IMR-90 (cell line): ENCODE measurements around the gene MTIF3. TPM values are rescaled to one million over a fixed set of nuclear protein-coding genes. Genes with fewer than 3 reads are reported as not detected.
A peak's percentile ranks its signal among the peaks of the same experiment; 100 is the strongest.

Source experiments
- ATAC-seq: fragments of 200-7000 bp; cut with Tn5 transposase; 2 replicates; pipeline ENCODE4 v1.9.1; 2020; ENCODE audit warnings: low read depth, mild to moderate bottlenecking, moderate library complexity
- BruUV-seq: library from RNA; stranded (reverse); fragments of 400-500 nt; replicated peaks from 2 replicates; lab custom pipeline; 2021; lab: Mats Ljungman, UMichigan
- CTCF ChIA-PET: fragments of 300-600 bp; formaldehyde crosslinking; extraction: SDS; loops from one replicate; lab custom pipeline; 2021; ENCODE audit warnings: antibody characterized with exemption; lab: Yijun Ruan, JAX
- POLR2A ChIA-PET: fragments of 300-600 bp; sonication (Branson Sonifier 250); formaldehyde crosslinking; loops from one replicate; lab custom pipeline; 2022; ENCODE audit warnings: antibody characterized with exemption; ENCODE audit not compliant: unreplicated experiment; lab: Charles Lee
- DNase-seq: peaks from one replicate; pipeline ENCODE4 v3.0.0; 2013
- H2AFZ ChIP-seq: replicated peaks from 2 replicates; pipeline ENCODE3; 2013; ENCODE audit warnings: low read length, mild to moderate bottlenecking; ENCODE audit not compliant: poor library complexity
- H2AK5ac ChIP-seq: 2 replicates; pipeline ENCODE4 v1.6.1; 2013; ENCODE audit warnings: low read depth, low read length, inconsistent platforms
- H2AK9ac ChIP-seq: replicated peaks from 2 replicates; pipeline ENCODE3; 2013; ENCODE audit warnings: mild to moderate bottlenecking, low read depth, low read length, moderate library complexity; ENCODE audit not compliant: poor library complexity
- H2BK120ac ChIP-seq: 2 replicates; pipeline ENCODE4 v1.6.1; 2013; ENCODE audit warnings: low read depth, low read length, inconsistent platforms
- H2BK15ac ChIP-seq: 3 replicates; pipeline ENCODE4 v1.6.1; 2013; ENCODE audit warnings: low read depth, low read length, inconsistent platforms
- H2BK20ac ChIP-seq: 2 replicates; pipeline ENCODE4 v1.6.1; 2013; ENCODE audit warnings: low read depth, mild to moderate bottlenecking, inconsistent platforms, low read length, moderate library complexity
- H2BK5ac ChIP-seq: 2 replicates; pipeline ENCODE4 v1.6.1; 2013; ENCODE audit warnings: mild to moderate bottlenecking, low read depth, low read length, inconsistent platforms; ENCODE audit not compliant: poor library complexity, severe bottlenecking
- H3K14ac ChIP-seq: replicated peaks from 2 replicates; pipeline ENCODE4 v1.6.1; 2013; ENCODE audit warnings: low read depth, low read length, inconsistent platforms
- H3K18ac ChIP-seq: 2 replicates; pipeline ENCODE4 v1.6.1; 2013; ENCODE audit warnings: low read depth, low read length, control low read depth
- H3K23ac ChIP-seq: 2 replicates; pipeline ENCODE4 v1.6.1; 2013; ENCODE audit warnings: low read depth, low read length, inconsistent platforms
- H3K27ac ChIP-seq: 2 replicates; pipeline ENCODE4 v1.5.1; 2013; ENCODE audit warnings: mild to moderate bottlenecking, control low read depth, low read length; ENCODE audit not compliant: insufficient read depth
- H3K27me3 ChIP-seq: 2 replicates; pipeline ENCODE4 v1.6.1; 2013; ENCODE audit warnings: low read length; ENCODE audit not compliant: control insufficient read depth, insufficient read depth
- H3K36me3 ChIP-seq: 2 replicates; pipeline ENCODE4 v1.6.1; 2013; ENCODE audit warnings: low read length, mixed read lengths; ENCODE audit not compliant: control insufficient read depth, insufficient read depth
- H3K4ac ChIP-seq: 2 replicates; pipeline ENCODE4 v1.6.1; 2013; ENCODE audit warnings: low read depth, low read length, inconsistent platforms
- H3K4me1 ChIP-seq: 2 replicates; pipeline ENCODE4 v1.6.1; 2013; ENCODE audit warnings: low read length, mixed read lengths; ENCODE audit not compliant: control insufficient read depth, insufficient read depth
- H3K4me2 ChIP-seq: 2 replicates; pipeline ENCODE4 v1.6.1; 2013; ENCODE audit warnings: low read depth, mild to moderate bottlenecking, control low read depth, low read length, moderate library complexity
- H3K4me3 ChIP-seq: 2 replicates; pipeline ENCODE4 v1.5.1; 2013; ENCODE audit warnings: low read depth, mild to moderate bottlenecking, control low read depth, low read length, moderate library complexity; ENCODE audit not compliant: insufficient read depth
- H3K56ac ChIP-seq: 2 replicates; pipeline ENCODE4 v1.6.1; 2013; ENCODE audit warnings: low read length, inconsistent platforms; ENCODE audit not compliant: insufficient read depth; ENCODE audit errors: extremely low read depth
- H3K79me1 ChIP-seq, 2 experiments: 2 replicates each; pipeline ENCODE4 v1.6.1; 2013; ENCODE audit warnings: low read length in 2 of 2, inconsistent platforms in 1 of 2, low read depth in 1 of 2
- H3K9ac ChIP-seq: 2 replicates; pipeline ENCODE4 v1.6.1; 2013; ENCODE audit warnings: low read depth, low read length, control low read depth
- H3K9me1 ChIP-seq: 2 replicates; pipeline ENCODE4 v1.6.1; 2013; ENCODE audit warnings: low read length, inconsistent platforms; ENCODE audit not compliant: insufficient read depth
- H3K9me3 ChIP-seq: 2 replicates; pipeline ENCODE4 v1.6.1; 2013; ENCODE audit warnings: low read length; ENCODE audit not compliant: control insufficient read depth, insufficient read depth
- H4K20me1 ChIP-seq: 2 replicates; pipeline ENCODE4 v1.6.1; 2013; ENCODE audit warnings: low read length, inconsistent platforms; ENCODE audit not compliant: insufficient read depth
- H4K5ac ChIP-seq: 2 replicates; pipeline ENCODE4 v1.6.1; 2013; ENCODE audit warnings: mild to moderate bottlenecking, low read depth, low read length, control low read depth
- H4K8ac ChIP-seq, 2 experiments: 2 replicates each; pipeline ENCODE4 v1.6.1; 2013; ENCODE audit warnings: low read depth in 2 of 2, low read length in 2 of 2, control low read depth in 1 of 2, inconsistent platforms in 1 of 2
- H4K91ac ChIP-seq: 2 replicates; pipeline ENCODE4 v1.6.1; 2013; ENCODE audit warnings: low read depth, low read length, inconsistent platforms; ENCODE audit not compliant: insufficient read depth
- BHLHE40 ChIP-seq: fragments of 150-350 bp; IDR thresholded peaks from 2 replicates; pipeline ENCODE4 v1.6.1; 2016; ENCODE audit warnings: mild to moderate bottlenecking, low read depth, low read length
- CEBPB ChIP-seq: IDR thresholded peaks from 2 replicates; pipeline ENCODE4 v1.6.1; 2012; ENCODE audit warnings: low read depth, low read length, improper control_type of control experiment
- CHD1 ChIP-seq: IDR thresholded peaks from 2 replicates; pipeline ENCODE4 v1.6.1; 2012; ENCODE audit warnings: low read depth, low read length, improper control_type of control experiment
- CTCF ChIP-seq: conservative IDR thresholded peaks from 2 replicates; pipeline ENCODE4 v1.5.1; 2012; ENCODE audit warnings: mild to moderate bottlenecking, low read depth, low read length, improper control_type of control experiment
- ELK1 ChIP-seq: fragments of 150-350 bp; IDR thresholded peaks from 2 replicates; pipeline ENCODE4 v1.6.1; 2016; ENCODE audit warnings: low read depth, mild to moderate bottlenecking, low read length, moderate library complexity, borderline replicate concordance
- FOS ChIP-seq: fragments of 150-350 bp; IDR thresholded peaks from 2 replicates; pipeline ENCODE4 v1.6.1; 2016; ENCODE audit warnings: low read depth, low read length
- MAFK ChIP-seq: IDR thresholded peaks from 2 replicates; pipeline ENCODE4 v1.6.1; 2012; ENCODE audit warnings: low read depth, low read length, improper control_type of control experiment
- MAZ ChIP-seq: IDR thresholded peaks from 2 replicates; pipeline ENCODE4 v1.6.1; 2012; ENCODE audit warnings: low read depth, mild to moderate bottlenecking, low read length, improper control_type of control experiment, moderate library complexity, borderline replicate concordance
- MXI1 ChIP-seq: IDR thresholded peaks from 2 replicates; pipeline ENCODE4 v1.6.1; 2012; ENCODE audit warnings: low read depth, mild to moderate bottlenecking, low read length, moderate library complexity, borderline replicate concordance
- NFE2L2 ChIP-seq: fragments of 150-350 bp; IDR thresholded peaks from 2 replicates; pipeline ENCODE4 v1.6.1; 2016; ENCODE audit warnings: low read depth, mild to moderate bottlenecking, low read length
- POLR2A ChIP-seq: IDR thresholded peaks from 2 replicates; pipeline ENCODE4 v1.6.1; 2012; ENCODE audit warnings: mild to moderate bottlenecking, low read depth, low read length
- RAD21 ChIP-seq: IDR thresholded peaks from 2 replicates; pipeline ENCODE4 v1.6.1; 2012; ENCODE audit warnings: low read length, improper control_type of control experiment
- RCOR1 ChIP-seq: IDR thresholded peaks from 2 replicates; pipeline ENCODE4 v1.6.1; 2012; ENCODE audit warnings: mild to moderate bottlenecking, low read length, improper control_type of control experiment; ENCODE audit not compliant: insufficient replicate concordance
- RFX5 ChIP-seq: IDR thresholded peaks from 2 replicates; pipeline ENCODE4 v1.8.0; 2012; ENCODE audit warnings: low read depth, mild to moderate bottlenecking, low read length, moderate library complexity
- SMC3 ChIP-seq: fragments of 150-350 bp; IDR thresholded peaks from 2 replicates; pipeline ENCODE4 v1.6.1; 2016; ENCODE audit warnings: low read depth, mild to moderate bottlenecking, antibody characterized with exemption, low read length, moderate library complexity
- WGBS, 2 experiments: methylation state at CpG; one replicate each; pipeline versions ENCODE4 v1.1.5 to v1.1.7; 2013; ENCODE audit warnings: missing lambda C conversion rate in 2 of 2; ENCODE audit not compliant: insufficient read length in 1 of 2; ENCODE audit errors: extremely low coverage in 2 of 2; 5-methylcytosine and 5-hydroxymethylcytosine counted together
- dilution Hi-C: fragments of 300-500 bp; cut with HindIII; formaldehyde crosslinking; loops from one replicate; pipeline ENCODE4 v1.14.3; 2018; ENCODE audit warnings: low sequenced_read_pairs; ENCODE audit not compliant: unreplicated experiment
- in situ Hi-C: fragments of 300-500 bp; cut with MboI; formaldehyde crosslinking; loops from 3 replicates; pipeline ENCODE4 v1.14.3; 2019; ENCODE audit warnings: low sequenced_read_pairs, inconsistent platforms, mixed read lengths
- intact Hi-C: fragments of 100-400 bp; cut with micrococcal nuclease; formaldehyde crosslinking; loops from 2 replicates; pipeline ENCODE4 v1.10.0; 2022
- polyA plus RNA-seq, 3 experiments: library from polyadenylated mRNA; depleted of rRNA; stranded (reverse); fragments of >200 nt; gene quantifications; 2 replicates each; pipeline ENCODE4 v1.2.3, GENCODE V29; 2012; ENCODE audit warnings: low replicate concordance in 1 of 3
- total RNA-seq: library from RNA; depleted of rRNA; stranded (reverse); fragments of >200 nt; gene quantifications from 2 replicates; pipeline ENCODE4 v1.2.3, GENCODE V29; 2012

The MTIF3 gene
- total and polyA plus RNA-seq, 2 of the 4 experiments (the other 2 are of a cell fraction), result 31.7 to 41.0 TPM

GRCh38 chr13:27476943-27477703, 26.8 kb upstream of the MTIF3 start:
- in situ Hi-C loops, result no loop called here
- POLR2A ChIA-PET, result no interaction called here
- Histone ChIP-seq H3K4me1 (no peaks in the 10 kb centered on the region), H2BK120ac (no peak overlapping the region), H2AK5ac (no peak overlapping the region), H3K27ac (no peak overlapping the region), H4K8ac (no peak overlapping the region), H3K18ac (no peak overlapping the region), H3K9me1 (no peaks in the 10 kb centered on the region), H3K23ac (no peak overlapping the region), H4K5ac (no peak overlapping the region), H3K9me3 (peaks cover 2% of the 10 kb centered on the region; the same call in 1 of the 2 replicates), H3K56ac (no peak overlapping the region), H3K9ac (no peak overlapping the region), H3K27me3 (peaks cover 18% of the 10 kb centered on the region), H3K4me2 (no peak overlapping the region), H3K79me1 (no peaks in the 10 kb centered on the region), H4K20me1 (no peaks in the 10 kb centered on the region), H2AK9ac (no peak overlapping the region), H3K14ac (no peak overlapping the region), H2AFZ (no peak overlapping the region), H2BK5ac (no peak overlapping the region), H3K4ac (no peak overlapping the region), H2BK15ac (no peak overlapping the region), H3K4me3 (no peak overlapping the region), H3K36me3 (no peaks in the 10 kb centered on the region), H4K91ac (no peak overlapping the region), H2BK20ac (no peak overlapping the region)
- intact Hi-C loops, result no loop called here
- ATAC-seq (peak; percentile 78), DNase-seq (peak; percentile 50)
- BruUV-seq, result no TSS peak
- no peak for TF ChIP-seq SMC3
- TF ChIP-seq RAD21, result no peak
- TF ChIP-seq BHLHE40, result 0 out of 2 replicates have a peak, but pooled peaks have one; percentile 5
- TF ChIP-seq MAZ, result peak; percentile 22; the same call in 1 of the 2 replicates
- TF ChIP-seq RFX5, result no peak
- TF ChIP-seq MXI1, result no peak
- no peak for TF ChIP-seq FOS
- TF ChIP-seq NFE2L2, result no peak
- no peak for TF ChIP-seq ELK1
- no peak for TF ChIP-seq CHD1
- no peak for TF ChIP-seq CTCF
- no peak for TF ChIP-seq MAFK
- TF ChIP-seq CEBPB, result peak; percentile 12; the same call in 1 of the 2 replicates
- TF ChIP-seq POLR2A, result no peak
- TF ChIP-seq RCOR1, result no peak
- dilution Hi-C loops, result no loop called here
- CTCF ChIA-PET, result interaction anchor here (0.6 to 2.6 kb wide), 2 partner anchors 16 to 350 kb away, joined by 3 to 10 read pairs; no protein-coding TSS in a partner anchor
- WGBS, 2 experiments, result 46% methylated on average over 2 of the region's 10 CpGs; no CpG with 5 or more reads in 1 of the 2 experiments
